ENCODE data around the gene SLC35F3. TPM values are rescaled to one million over a fixed set of nuclear protein-coding genes. Genes with fewer than 3 reads are reported as not detected.
"Not testable (repeated sequence)": the region's sequence is repeated elsewhere in the genome, so short reads cannot be mapped to it uniquely, and the experiment has no call there.

Gene SLC35F3
- polyA plus RNA-seq, 3 donors: 0.42 to 0.75 (median 0.69) TPM

DNA sequence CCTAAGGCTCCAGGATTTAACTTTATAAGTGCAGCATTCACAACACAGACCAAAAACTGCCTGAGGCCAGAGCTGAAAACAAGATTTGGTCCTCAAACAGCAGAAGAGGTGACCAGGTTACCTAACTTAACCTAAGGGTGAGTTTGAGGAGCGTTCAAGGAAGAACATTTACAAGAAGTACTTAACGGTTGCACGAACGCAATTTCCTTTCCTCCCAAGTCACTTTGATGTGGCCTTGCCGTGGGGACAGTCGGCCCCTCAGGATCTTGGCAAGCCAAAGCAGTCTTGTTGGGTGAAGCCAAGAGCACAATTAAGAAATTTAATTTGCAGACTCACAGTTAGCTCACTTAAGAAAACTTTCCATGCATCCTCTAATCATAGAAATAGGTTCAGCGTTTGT, 266.1 kb downstream of the SLC35F3 start:
- DNase-seq (ENCODE audit: low read depth in 3 of 3, low spot score in 2 of 3): no peak

DNA sequence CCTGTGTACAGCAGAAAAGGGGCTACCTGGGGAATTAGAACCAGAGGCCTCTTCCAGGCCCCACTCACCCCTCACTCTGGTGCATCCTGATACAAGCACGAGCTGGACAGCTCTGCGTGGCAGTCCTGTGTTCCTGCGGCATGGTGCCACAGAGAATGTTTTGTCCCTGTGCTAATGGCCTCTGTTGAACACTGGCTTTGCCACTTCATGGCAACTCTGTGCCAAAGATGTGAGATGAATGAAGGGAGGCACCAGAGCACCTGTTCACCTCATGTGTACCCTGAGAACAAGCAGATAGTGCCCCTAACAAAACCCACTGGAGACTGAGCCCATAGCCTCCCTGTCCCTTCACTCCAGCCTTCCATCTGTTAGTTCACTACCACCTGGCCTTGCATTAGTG, 269.5 kb downstream of the SLC35F3 start:
- no peak for DNase-seq (ENCODE audit: low read depth in 3 of 3, low spot score in 2 of 3)

DNA sequence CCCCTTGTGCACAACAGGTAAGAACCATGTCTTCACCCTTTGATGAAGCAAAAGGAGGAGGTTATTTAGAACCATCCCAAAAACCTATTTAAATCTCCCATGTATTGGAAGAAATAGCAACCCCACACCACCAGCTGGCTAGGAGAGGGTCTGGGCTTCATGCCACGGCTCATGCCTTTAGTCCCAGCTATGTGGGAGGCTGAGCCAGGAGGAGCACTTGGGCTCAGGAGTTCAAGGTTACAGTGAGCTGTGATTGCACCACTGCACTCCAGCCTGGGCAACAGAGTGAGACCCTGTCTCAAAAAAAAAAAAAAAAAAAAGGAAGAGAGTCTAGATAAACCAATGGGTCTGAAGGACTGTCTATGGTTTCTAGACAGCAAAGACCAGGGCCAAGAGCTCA, 270.9 kb downstream of the SLC35F3 start:
- DNase-seq (ENCODE audit: low read depth in 3 of 3, low spot score in 2 of 3): no peak

DNA sequence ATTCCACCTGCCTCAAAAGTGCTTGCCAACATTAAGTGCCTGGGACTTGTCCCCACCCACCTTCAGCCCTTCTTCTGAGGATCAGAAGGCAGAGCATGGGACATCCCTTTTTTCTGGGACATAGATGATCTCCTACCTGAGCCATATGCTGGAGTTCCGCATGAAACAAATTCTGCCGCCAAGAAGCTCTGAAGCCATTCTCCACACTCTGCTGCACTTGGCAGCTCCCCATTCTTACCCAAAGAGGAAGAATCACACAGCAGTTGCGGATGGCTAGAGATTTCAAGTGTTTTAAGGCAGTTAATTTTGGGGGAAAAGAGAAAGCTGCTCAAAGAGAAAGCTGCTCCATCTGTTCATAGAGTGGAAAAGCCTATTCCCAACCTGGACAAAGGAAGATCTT, 271.5 kb downstream of the SLC35F3 start:
- DNase-seq (ENCODE audit: low read depth in 3 of 3, low spot score in 2 of 3): no peak

DNA sequence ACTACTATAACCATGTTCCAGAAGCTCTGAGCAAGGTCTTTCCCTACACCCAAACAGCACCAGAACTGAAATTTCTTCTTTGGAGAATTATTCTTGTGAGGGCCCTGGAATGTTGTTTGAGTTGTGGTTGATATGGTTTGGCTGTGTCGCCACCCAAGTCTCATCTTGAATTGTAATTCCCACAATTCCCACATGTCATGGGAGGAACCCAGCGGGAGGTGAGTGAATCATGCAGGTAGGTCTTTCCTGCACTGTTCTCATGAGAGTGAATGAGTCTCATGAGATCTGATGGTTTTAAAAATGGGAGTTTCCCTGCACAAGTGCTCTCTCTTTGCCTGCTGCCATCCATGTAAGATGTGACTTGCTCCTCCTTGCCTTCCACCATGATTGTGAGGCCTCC, 272.4 kb downstream of the SLC35F3 start:
- not testable (repeated sequence) for DNase-seq (ENCODE audit: low read depth in 3 of 3, low spot score in 2 of 3)

DNA sequence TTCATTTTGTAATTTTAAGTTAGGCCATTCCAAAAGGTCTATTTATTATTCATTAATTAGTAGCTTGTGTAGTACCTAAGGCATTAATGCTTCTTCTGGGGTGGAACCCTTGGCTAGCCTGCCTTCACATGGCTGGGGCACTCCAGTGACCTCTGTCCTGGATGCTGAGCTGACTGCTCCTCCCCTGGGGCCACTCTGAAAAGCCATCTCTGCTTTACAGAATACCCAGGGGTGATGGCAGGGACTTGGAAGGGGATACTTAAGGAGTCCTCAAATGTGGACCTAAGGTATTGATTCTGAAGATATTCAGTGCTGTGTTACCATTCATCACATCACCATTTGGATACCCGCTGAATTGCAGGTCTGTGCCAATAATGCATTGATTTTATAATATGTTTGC, 281.0 kb downstream of the SLC35F3 start:
- no peak for DNase-seq (ENCODE audit: low read depth in 3 of 3, low spot score in 2 of 3)

DNA sequence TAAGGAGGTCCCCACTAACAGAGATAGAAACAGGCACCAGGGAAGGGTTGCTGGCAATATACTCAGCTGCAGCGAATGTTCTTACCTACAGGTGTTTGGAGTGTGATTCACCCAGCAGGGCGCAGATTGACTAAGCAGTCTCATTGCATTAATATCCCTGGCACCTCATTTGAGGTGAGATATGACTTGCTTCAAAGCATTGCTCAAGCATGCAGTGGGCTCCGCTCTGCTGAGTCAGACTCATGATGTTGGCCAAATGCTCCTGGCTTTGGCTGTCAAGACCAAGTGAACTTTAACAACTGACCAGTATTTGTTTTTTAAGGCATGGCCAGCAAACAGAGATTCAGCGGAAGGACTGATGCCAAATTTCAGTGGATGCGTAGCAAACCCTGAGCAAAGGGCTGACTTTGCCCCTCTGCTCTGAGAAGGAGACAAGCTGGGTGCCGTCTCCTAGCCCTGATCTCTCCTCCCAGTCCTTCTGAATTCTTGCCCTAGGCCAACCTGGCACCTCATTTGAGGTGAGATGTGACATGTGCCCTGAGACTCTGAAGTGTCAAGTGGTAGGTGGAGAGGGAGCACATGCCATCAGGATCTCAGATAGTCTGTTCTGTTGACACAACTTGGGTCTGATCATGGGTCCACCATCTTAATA, 281.7 kb downstream of the SLC35F3 start:
- no peak for DNase-seq (ENCODE audit: low read depth in 3 of 3, low spot score in 2 of 3)

DNA sequence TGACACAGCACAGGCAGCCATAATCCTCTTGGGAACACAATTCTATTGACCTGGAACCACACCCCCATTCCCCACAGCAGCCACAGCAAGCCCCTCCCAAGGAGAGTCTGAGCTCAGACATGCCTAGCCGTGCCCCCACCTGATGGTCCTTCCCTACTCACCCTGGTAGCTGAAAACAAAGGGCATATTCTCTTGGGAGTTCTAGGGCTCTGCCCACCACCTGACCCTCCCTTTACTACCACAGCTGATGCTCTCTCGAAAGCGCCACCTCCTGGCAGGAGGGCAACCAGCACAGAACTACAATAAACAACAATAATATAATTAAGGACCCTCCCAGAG, 283.9 kb downstream of the SLC35F3 start:
- no peak for DNase-seq (ENCODE audit: low read depth in 3 of 3, low spot score in 2 of 3)

DNA sequence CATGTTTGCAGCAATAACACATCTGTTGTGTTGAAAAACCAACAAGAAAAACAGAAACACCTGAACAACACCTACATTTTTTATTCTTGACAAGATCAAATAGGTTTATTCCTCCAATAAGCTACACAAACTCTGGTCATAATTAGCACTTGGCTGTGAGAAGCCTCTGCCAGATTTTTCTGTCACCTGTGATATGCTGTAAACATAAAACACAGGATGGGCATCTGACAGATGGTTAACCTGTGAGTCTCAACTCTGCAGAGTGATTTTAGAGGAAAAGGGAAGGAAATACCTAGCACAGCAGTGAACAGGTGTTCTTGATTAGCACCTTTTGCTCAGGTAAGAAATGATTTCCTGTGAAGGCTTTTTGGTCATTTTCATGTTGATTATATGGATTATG, 293.4 kb downstream of the SLC35F3 start:
- DNase-seq (ENCODE audit: low read depth in 3 of 3, low spot score in 2 of 3): no peak

DNA sequence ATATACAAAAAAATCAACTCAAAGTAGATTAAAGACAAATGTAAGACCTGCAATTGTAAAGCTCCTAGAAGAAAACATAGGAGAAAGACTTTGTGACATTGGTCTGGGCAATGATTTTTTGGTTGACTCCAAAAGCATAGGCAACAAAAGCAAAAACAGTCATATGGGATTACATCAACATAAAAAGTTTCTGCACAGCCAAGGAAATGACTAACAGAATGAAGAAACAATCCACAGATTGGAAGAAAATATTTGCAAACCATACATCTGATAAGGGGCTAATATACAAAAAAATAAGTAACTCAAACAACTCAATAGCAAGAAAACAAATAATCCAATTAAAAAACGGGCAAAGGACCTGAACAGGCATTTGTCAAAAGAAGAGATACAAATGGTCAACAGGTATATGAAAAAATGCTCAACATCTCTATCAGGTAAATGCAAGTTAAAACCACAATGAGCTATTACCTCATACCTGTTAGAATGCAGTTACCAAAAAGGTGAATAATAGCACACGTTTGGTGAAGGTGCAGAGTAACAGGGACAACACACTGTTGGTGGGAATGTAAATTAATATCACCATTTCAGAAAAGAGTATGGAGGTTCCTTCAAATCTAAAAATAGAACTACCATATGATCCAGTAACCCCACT, 295.1 kb downstream of the SLC35F3 start:
- DNase-seq (ENCODE audit: low read depth in 3 of 3, low spot score in 2 of 3): no peak

DNA sequence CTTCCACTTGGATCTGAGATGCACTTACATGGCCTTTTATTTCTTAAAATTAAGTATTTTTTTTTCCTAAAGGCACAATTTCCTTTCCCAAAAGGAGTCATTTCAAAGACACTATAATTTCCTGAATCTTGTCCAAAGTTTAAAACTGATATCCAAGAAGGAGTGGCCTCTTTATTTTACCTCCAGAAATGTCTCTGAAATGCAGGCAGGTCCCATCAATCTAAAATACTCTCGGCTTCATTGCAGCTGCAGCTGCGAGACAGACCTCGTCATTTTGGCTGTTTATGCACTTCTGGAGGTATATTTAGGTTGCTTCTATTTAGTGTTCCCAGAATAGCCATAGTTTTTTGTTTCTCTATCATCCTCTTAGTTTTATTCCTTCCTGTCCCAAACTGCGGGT, 296.1 kb downstream of the SLC35F3 start:
- no peak for DNase-seq (ENCODE audit: low read depth in 3 of 3, low spot score in 2 of 3)

DNA sequence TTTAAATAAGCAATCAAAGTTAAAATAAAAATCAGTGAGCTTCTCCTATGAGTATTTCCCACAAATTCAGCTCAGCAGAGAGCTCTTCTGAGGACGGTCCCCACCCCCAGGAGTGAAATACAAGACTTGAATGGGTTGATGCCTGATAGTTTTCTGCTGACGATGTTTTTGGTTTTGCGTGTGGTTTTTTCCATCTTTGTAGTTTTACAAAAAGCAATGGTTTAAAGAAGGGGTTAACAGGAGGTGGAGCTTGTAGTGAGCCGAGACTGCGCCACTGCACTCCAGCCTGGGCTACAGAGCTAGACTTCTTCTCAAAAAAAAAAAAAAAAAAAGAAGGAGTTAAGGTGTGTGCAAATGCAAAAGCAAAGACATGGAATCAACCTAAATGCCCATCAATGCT, 297.1 kb downstream of the SLC35F3 start:
- no peak for DNase-seq (ENCODE audit: low read depth in 3 of 3, low spot score in 2 of 3)

DNA sequence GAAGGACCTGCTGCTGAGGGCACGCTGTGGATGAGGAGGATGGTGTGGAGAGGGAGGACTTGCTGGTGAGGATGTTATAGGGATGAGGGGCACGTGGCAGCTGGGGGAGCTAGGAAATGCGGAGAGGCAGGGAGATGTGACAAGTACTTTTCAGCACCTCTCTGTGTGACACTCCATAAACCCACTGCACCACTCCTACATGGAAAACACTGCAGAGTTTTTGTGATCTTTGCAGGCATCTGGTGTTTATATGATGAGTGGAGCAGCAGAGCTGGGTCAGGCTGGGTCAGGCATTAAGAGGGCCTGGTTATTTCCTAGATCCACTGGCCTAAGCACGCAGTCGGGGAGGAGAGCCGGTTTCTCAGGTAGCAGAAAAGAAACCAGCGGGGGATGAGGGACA, 301.5 kb downstream of the SLC35F3 start:
- no peak for DNase-seq (ENCODE audit: low read depth in 3 of 3, low spot score in 2 of 3)

DNA sequence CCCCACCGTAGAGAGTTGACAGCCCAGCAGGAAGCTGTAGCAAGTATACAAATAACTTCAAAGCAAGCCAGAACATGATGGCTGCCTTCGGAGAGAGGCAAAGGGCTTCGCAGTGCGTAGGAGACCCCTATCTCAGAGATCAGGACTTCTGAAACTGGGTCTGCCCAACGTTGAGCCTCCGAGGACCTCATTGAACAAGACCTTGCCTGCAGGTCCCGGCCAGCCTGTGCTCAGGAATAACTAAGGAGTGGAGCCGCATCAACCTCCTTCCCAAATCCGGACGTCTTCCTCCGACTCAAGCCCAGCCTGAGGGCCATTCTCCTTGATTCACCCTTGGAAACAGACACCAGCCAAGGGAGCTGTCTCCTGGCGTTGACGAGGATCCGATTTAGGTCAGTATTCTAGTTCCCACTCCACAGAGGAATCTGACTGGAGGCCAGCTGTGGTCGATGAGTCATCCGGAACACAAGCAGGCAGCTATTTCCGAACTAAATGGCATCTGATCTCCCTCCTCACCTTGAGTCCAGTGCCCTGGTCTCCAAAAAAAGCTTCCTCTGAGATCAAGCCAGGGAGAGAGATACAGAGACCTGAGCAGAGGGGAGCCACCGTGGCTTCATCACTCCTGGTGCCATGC, 302.3 kb downstream of the SLC35F3 start:
- DNase-seq (ENCODE audit: low read depth in 3 of 3, low spot score in 2 of 3): no peak

DNA sequence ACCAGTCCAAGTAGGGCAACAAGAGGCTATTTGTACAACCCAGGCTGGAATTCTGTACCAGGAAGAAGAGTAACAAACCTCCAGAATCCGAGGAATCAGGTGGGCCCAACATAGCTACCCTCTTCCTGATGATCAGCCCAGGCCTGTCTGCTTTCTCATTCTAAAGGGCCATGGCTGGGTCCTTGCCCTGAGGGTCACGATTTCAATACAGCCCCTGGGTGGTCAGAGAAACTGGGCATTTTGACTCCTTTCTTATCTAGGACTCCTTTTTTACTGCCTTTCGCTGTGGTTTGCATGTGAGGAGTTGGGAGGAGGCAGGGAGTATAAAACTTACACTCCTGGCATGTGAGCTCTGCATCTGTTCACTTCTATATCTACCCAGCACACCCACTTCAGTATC, 303.9 kb downstream of the SLC35F3 start:
- no peak for DNase-seq (ENCODE audit: low read depth in 3 of 3, low spot score in 2 of 3)

DNA sequence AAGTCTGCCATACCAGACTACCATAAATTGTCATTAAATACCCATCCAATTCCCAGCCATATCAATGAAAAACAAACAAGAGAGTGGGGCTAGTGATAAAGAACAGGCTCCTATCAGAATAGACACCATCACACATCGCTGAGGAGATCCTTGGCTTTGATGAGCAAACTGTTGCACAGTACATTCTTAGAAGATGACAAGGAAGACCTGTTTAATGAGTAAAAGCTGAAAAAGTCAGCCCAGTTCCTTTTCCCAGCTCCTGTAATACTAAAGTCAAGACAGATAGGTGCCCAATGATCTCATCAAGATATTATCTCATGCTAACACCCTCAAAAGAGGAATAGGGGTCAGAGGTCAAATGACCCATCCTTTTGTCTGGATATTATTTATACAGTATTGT, 304.3 kb downstream of the SLC35F3 start:
- no peak for DNase-seq (ENCODE audit: low read depth in 3 of 3, low spot score in 2 of 3)

DNA sequence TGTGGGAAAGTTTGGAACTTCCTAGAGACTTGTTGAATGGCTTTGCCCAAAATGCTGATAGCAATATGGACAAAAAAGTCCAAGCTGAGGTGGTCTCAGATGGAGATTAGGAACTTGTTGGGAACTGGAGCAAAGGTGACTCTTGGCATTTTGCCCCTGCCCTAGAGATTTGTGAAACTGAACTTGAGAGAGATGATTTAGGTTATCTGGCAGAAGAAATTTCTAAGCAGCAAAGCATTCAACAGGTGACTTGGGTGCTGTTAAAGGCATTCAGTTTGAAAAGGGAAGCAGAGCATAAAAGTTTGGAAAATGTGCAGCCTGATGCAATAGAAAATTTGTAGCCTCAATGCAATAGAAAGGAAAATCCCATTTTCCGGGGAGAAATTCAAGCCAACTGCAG, 306.0 kb downstream of the SLC35F3 start:
- DNase-seq (ENCODE audit: low read depth in 3 of 3, low spot score in 2 of 3): not testable (repeated sequence)

DNA sequence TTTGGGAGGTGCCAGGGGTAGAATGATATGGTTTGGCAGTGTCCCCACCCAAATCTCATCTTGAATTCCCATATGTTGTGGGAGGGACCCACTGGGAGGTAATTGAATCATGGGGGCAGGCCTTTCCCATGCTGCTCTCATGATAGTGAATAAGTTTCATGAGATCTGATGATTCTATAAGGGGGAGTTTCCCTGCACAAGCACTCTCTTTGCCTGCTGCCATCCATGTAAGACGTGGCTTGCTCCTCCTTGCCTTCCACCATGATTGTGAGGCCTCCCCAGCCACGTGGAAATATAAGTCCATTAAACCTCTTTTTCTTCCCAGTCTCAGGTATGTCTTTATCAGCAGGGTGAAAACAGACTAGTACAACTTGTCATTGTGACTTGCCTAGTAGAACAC, 307.4 kb downstream of the SLC35F3 start:
- not testable (repeated sequence) for DNase-seq (ENCODE audit: low read depth in 3 of 3, low spot score in 2 of 3)

DNA sequence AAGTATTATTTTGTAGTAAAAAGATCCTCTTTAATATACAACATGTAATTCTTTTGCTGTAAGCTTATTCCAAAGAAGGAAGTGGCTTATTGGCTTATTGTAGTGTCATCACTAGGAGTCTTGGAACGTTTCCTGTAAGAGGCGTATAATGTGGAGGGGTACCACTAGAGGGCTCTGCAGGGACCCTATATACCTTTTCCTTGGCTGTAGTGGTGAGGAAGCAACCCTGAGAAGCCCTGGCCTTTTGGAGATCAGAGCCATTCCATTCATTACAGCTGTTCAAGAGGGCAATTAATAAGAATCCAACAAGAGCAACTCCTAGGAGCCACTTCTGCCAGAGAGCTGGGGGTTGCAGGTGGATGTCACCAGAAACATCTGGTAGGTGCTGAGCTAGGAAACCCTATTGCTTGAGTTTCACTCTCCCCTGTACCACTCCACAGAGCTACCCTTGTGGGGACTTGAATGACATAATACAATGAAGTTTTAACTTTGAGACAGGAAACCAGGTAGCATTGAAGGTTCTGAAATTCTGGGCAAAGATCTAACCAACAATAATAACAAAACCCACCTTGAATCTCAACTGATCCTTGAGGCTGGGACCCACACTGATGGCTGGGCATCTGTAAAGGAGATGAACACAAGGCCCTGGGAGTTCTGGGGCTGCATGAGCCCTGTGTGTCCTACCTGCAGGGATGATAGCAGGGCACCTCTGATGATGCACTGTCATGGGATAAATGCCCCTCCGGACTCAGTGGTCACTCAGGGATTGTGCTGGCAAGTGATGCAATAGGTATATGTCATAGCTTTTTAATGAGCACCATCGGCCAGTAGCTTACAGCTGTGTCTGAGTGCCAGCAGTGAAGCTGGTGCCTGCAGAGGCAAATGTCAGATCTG, 308.5 kb downstream of the SLC35F3 start:
- DNase-seq (ENCODE audit: low read depth in 3 of 3, low spot score in 2 of 3): no peak

DNA sequence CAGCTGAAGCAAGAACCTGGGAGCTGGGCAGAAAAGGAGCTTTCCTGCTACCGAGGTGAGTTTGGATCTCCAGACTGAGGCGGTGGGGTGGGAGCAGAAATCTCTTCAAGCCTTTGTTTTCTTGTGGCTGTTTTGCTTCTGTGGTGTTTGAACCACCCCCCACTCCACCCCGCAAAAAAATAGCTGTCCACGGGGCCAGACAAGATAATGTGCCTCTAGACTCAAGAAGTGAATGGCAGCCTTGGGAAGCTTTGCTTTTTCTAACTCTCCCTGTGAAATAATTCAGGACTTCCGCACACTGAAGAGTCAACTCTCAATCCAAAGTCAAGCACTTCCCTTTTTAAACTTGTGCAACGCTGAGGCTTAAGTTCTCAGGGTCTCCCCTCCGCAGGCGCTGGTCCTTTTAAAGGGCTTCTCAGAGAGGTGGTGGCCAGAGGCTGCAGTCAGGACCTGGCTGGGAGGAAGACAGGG, 309.2 kb downstream of the SLC35F3 start:
- no peak for DNase-seq (ENCODE audit: low read depth in 3 of 3, low spot score in 2 of 3)

All from right renal cortex interstitium (tissue), 3 donors.